SK-N-SH (cell line): ENCODE results near the gene FAM162B.

Experiments
- RFX5 ChIP-seq: IDR thresholded peaks from 2 replicates; pipeline ENCODE4 v1.6.1; 2012; ENCODE audit warnings: mild to moderate bottlenecking, improper control_type of control experiment, low read length
- TF ChIP-seq, protein P1 (sequence below): fragments of 200-600 bp; sonication (generic); IDR thresholded peaks from 2 replicates; pipeline ENCODE4 v1.6.1; 2017; ENCODE audit warnings: antibody characterized with exemption, mild to moderate bottlenecking, moderate library complexity

DNA sequence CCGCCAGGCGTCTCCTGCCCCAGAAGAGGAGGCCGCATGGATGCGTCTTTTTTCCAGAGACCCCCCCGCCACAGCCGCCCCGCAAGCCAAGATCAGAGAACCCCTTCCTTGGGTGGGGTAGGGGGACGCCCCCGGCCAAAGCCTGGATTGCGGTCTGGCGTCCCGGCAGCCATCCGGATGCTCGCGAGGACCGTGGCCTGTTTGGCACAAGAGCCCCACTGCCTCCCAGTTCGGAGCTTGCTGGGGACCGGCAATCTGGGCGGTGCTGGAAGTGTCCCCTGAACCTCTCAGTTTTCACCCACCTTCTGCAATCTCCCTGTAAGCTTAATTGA is 924 bp downstream of the FAM162B start:
- TF ChIP-seq, protein P1, sequence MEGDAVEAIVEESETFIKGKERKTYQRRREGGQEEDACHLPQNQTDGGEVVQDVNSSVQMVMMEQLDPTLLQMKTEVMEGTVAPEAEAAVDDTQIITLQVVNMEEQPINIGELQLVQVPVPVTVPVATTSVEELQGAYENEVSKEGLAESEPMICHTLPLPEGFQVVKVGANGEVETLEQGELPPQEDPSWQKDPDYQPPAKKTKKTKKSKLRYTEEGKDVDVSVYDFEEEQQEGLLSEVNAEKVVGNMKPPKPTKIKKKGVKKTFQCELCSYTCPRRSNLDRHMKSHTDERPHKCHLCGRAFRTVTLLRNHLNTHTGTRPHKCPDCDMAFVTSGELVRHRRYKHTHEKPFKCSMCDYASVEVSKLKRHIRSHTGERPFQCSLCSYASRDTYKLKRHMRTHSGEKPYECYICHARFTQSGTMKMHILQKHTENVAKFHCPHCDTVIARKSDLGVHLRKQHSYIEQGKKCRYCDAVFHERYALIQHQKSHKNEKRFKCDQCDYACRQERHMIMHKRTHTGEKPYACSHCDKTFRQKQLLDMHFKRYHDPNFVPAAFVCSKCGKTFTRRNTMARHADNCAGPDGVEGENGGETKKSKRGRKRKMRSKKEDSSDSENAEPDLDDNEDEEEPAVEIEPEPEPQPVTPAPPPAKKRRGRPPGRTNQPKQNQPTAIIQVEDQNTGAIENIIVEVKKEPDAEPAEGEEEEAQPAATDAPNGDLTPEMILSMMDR: no peak
- TF ChIP-seq RFX5: no peak
